Sigmoid colon (tissue), 4 donors: ENCODE results near the gene GON4L.

Experiments
- EP300 ChIP-seq, 4 donors: sonication (generic); formaldehyde crosslinking; IDR thresholded peaks; one replicate each; pipeline ENCODE4 v1.6.1; 2017; ENCODE audit warnings: antibody characterized with exemption in 4 of 4
- POLR2A ChIP-seq, 2 donors: fragments of 450-650 bp; IDR thresholded peaks; one replicate each; pipeline ENCODE4 v1.6.1; 2016; ENCODE audit warnings: antibody characterized with exemption in 2 of 2, mild to moderate bottlenecking in 2 of 2, moderate library complexity in 2 of 2
- POLR2AphosphoS5 ChIP-seq, 4 donors: sonication (generic); formaldehyde crosslinking; IDR thresholded peaks; one replicate each; pipeline ENCODE4 v1.6.1; 2017; ENCODE audit warnings: antibody characterized with exemption in 4 of 4
- TF ChIP-seq, protein P1 (sequence below), 4 experiments: fragments of 450-650 bp in 3 of 4; fragments of 200-600 bp in 1 of 4; IDR thresholded peaks; one replicate each; pipeline ENCODE4 v1.5.1; 2016 to 2019; ENCODE audit warnings: antibody characterized with exemption in 4 of 4, mild to moderate bottlenecking in 3 of 4, moderate library complexity in 2 of 4

DNA sequence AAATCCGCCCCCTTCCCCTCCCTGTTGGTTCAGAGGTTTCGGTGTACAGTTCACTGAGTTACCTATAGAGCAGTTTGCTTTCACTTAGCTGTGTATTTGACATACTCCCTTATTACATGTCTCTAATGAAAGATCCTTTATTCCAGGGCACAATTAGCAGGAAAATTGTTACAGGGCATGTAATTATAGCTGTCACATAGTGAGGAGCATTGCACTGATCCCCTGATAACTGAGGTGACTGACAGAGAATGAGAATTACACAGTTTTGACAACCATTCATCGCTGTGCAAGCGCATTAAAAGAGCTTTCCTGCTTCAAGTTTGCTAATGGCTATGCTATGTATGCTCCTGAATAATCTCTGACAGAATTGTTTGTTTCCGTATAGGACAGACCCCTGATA lies 141.2 kb downstream of the GON4L start:
- TF ChIP-seq, protein P1, sequence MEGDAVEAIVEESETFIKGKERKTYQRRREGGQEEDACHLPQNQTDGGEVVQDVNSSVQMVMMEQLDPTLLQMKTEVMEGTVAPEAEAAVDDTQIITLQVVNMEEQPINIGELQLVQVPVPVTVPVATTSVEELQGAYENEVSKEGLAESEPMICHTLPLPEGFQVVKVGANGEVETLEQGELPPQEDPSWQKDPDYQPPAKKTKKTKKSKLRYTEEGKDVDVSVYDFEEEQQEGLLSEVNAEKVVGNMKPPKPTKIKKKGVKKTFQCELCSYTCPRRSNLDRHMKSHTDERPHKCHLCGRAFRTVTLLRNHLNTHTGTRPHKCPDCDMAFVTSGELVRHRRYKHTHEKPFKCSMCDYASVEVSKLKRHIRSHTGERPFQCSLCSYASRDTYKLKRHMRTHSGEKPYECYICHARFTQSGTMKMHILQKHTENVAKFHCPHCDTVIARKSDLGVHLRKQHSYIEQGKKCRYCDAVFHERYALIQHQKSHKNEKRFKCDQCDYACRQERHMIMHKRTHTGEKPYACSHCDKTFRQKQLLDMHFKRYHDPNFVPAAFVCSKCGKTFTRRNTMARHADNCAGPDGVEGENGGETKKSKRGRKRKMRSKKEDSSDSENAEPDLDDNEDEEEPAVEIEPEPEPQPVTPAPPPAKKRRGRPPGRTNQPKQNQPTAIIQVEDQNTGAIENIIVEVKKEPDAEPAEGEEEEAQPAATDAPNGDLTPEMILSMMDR (IDR thresholded peaks at IDR 0.05), result no peak
- TF ChIP-seq POLR2A (IDR thresholded peaks at IDR 0.05) (no peak), POLR2AphosphoS5 (IDR thresholded peaks at IDR 0.05) (no peak), EP300 (IDR thresholded peaks at IDR 0.05) (no peak)
